Aorta (tissue), 5 donors: Measurements from ENCODE around the gene YWHAE. TPM values are rescaled to one million over a fixed set of nuclear protein-coding genes. Genes with fewer than 3 reads are reported as not detected.
A peak's percentile ranks its signal among the peaks of the same experiment; 100 is the strongest.

ENCODE experiments used
- ATAC-seq: fragments of 200-7000 bp; cut with Tn5 transposase; one replicate; pipeline ENCODE4 v1.9.1; 2022; ENCODE audit warnings: moderate library complexity; ENCODE audit not compliant: low FRiP score
- DNase-seq, 2 donors: peaks; one replicate each; pipeline ENCODE4 v3.0.0-alpha.2; 2020
- H3K27ac ChIP-seq, 2 donors: one replicate each; pipeline ENCODE4 v1.5.1; 2013; ENCODE audit warnings: low read length in 2 of 2, mild to moderate bottlenecking in 2 of 2, moderate library complexity in 2 of 2, control low read depth in 1 of 2, inconsistent platforms in 1 of 2, low read depth in 1 of 2
- H3K27me3 ChIP-seq, 2 donors: one replicate each; pipeline ENCODE4 v1.6.1; 2013; ENCODE audit warnings: control low read depth in 1 of 2, low read length in 1 of 2, mild to moderate bottlenecking in 1 of 2, moderate library complexity in 1 of 2; ENCODE audit not compliant: insufficient read depth in 2 of 2, control insufficient read depth in 1 of 2
- H3K36me3 ChIP-seq, 2 donors: one replicate each; pipeline ENCODE4 v1.6.1; 2013; ENCODE audit warnings: control low read depth in 1 of 2, low read length in 1 of 2, mild to moderate bottlenecking in 1 of 2; ENCODE audit not compliant: insufficient read depth in 2 of 2, control insufficient read depth in 1 of 2
- H3K4me1 ChIP-seq, 2 donors: one replicate each; pipeline ENCODE4 v1.6.1; 2013; ENCODE audit warnings: low read length in 2 of 2, control low read depth in 1 of 2, mild to moderate bottlenecking in 1 of 2, moderate library complexity in 1 of 2; ENCODE audit not compliant: insufficient read depth in 2 of 2, control insufficient read depth in 1 of 2
- H3K4me3 ChIP-seq, 2 donors: one replicate each; pipeline ENCODE4 v1.5.1; 2013; ENCODE audit warnings: low read length in 2 of 2, control low read depth in 1 of 2, mild to moderate bottlenecking in 1 of 2
- H3K9me3 ChIP-seq: one replicate; pipeline ENCODE4 v1.6.1; 2013; ENCODE audit warnings: mild to moderate bottlenecking, low read length; ENCODE audit not compliant: control insufficient read depth
- WGBS, 2 donors: extraction: QIAGEN DNeasy Blood & Tissue Kit; methylation state at CpG; one replicate each; pipeline ENCODE4 v1.1.7; 2013; 5-methylcytosine and 5-hydroxymethylcytosine counted together
- intact Hi-C, 2 donors: fragments of 100-400 bp; cut with DNase I; formaldehyde crosslinking; loops; one replicate each; pipeline versions ENCODE4 v1.14.2 to v1.15.0; 2022
- polyA plus RNA-seq, 2 donors: library from polyadenylated mRNA; stranded (reverse); fragments of 200-250 nt; gene quantifications; one replicate each; pipeline ENCODE4 v1.2.3, GENCODE V29; 2013
- total RNA-seq, 2 donors: library from RNA; stranded (reverse); fragmentation: NEBNext Ultra II Directional; extraction: Animal tissue kit (Norgen Biotek cat#: 25700); gene quantifications; one replicate each; pipeline ENCODE4 v1.2.1, GENCODE V29; 2021
- donor health status: healthy with polysubstance abuse.
- donor health status: Bipolar disorder and iron deficiency.
- donor health status: DM: no; HTN: no; CAD: no.
- donor health status: DM: no; HTN: no; CAD: no.
- donor health status: DM: yes; HTN: yes; CAD: no.

The YWHAE gene
- total and polyA plus RNA-seq, 4 donors, result 174 to 285 (median 248) TPM

- DNase-seq (no peak), ATAC-seq (no peak)
- Histone ChIP-seq H3K9me3 (no peaks in the 10 kb centered on the region), H3K27me3 (no peaks in the 10 kb centered on the region), H3K4me1 (no peaks in the 10 kb centered on the region), H3K4me3 (no peak overlapping the region), H3K27ac (peak overlapping the region in 1 of 2 donors; percentile 7), H3K36me3 (no peaks in the 10 kb centered on the region)
- WGBS, 2 donors, result 31 to 48% methylated on average over 5 of the region's 5 CpGs
- intact Hi-C loops, result no loop called here
Observed at GRCh38 chr17:1304522-1304921, 95.5 kb downstream of the YWHAE start.

- H3K36me3 ChIP-seq, result no peaks in the 10 kb centered on the region
- no peak overlapping the region for H3K4me3 ChIP-seq
- H3K27me3 ChIP-seq, result no peaks in the 10 kb centered on the region
- intact Hi-C loops, result no loop called here
- H3K9me3 ChIP-seq, result no peaks in the 10 kb centered on the region
- H3K27ac ChIP-seq, result no peak overlapping the region
- DNase-seq (no peak), ATAC-seq (no peak)
- H3K4me1 ChIP-seq, result no peaks in the 10 kb centered on the region
- WGBS, 2 donors, result 88% methylated on average over 18 of the region's 18 CpGs
Observed at GRCh38 chr17:1302761-1303160, 97.3 kb downstream of the YWHAE start.

GRCh38 chr17:1301546-1301945 is 98.5 kb downstream of the YWHAE start:
- H3K27ac ChIP-seq, result no peak overlapping the region
- H3K4me1 ChIP-seq, result no peaks in the 10 kb centered on the region
- H3K4me3 ChIP-seq, result no peak overlapping the region
- no peaks in the 10 kb centered on the region for H3K27me3 ChIP-seq
- no peak for DNase-seq
- 87 to 88% methylated on average over 14 of the region's 14 CpGs for WGBS, 2 donors
- H3K36me3 ChIP-seq, result no peaks in the 10 kb centered on the region
- no peaks in the 10 kb centered on the region for H3K9me3 ChIP-seq
- ATAC-seq, result no peak
- intact Hi-C loops, result no loop called here

GRCh38 chr17:1300371-1300905 is 99.6 kb downstream of the YWHAE start:
- H3K9me3 ChIP-seq, result no peaks in the 10 kb centered on the region
- H3K4me1 ChIP-seq, result no peaks in the 10 kb centered on the region
- H3K27ac ChIP-seq, result no peak overlapping the region
- 88% methylated on average over 17 of the region's 17 CpGs for WGBS, 2 donors
- DNase-seq (no peak), ATAC-seq (no peak)
- intact Hi-C loops, result no loop called here
- H3K36me3 ChIP-seq, result no peaks in the 10 kb centered on the region
- H3K27me3 ChIP-seq, result no peaks in the 10 kb centered on the region
- H3K4me3 ChIP-seq, result no peak overlapping the region

GRCh38 chr17:1299552-1300370 is 100.3 kb downstream of the YWHAE start:
- no peak overlapping the region for H3K4me3 ChIP-seq
- intact Hi-C loops, result no loop called here
- no peak overlapping the region for H3K27ac ChIP-seq
- WGBS, 2 donors, result 79 to 82% methylated on average over 21 to 22 of the region's 22 CpGs
- H3K36me3 ChIP-seq, result no peaks in the 10 kb centered on the region
- ATAC-seq (no peak), DNase-seq (no peak)
- no peaks in the 10 kb centered on the region for H3K27me3 ChIP-seq
- H3K4me1 ChIP-seq, result no peaks in the 10 kb centered on the region
- H3K9me3 ChIP-seq, result no peaks in the 10 kb centered on the region

- no peak overlapping the region for H3K27ac ChIP-seq
- H3K4me1 ChIP-seq, result no peaks in the 10 kb centered on the region
- intact Hi-C loops, result no loop called here
- no peaks in the 10 kb centered on the region for H3K9me3 ChIP-seq
- H3K36me3 ChIP-seq, result no peaks in the 10 kb centered on the region
- no peak for ATAC-seq
- H3K4me3 ChIP-seq, result no peak overlapping the region
- DNase-seq, result no peak
- WGBS, 2 donors, result 62 to 75% methylated on average over 24 of the region's 24 CpGs
- no peaks in the 10 kb centered on the region for H3K27me3 ChIP-seq
Observed at GRCh38 chr17:1298606-1299005, 101.4 kb downstream of the YWHAE start.

Other genes with a start within 250 kb of the YWHAE start
- gene ABR, start 220.2 kb downstream of the YWHAE start, total RNA-seq, result 100 to 1,000 TPM; 167 to 172 TPM
- gene ABR, start 220.2 kb downstream of the YWHAE start, polyA plus RNA-seq, result 10 to 100 TPM; 41.8 to 72.4 TPM
- gene BHLHA9, start 129.8 kb downstream of the YWHAE start, total RNA-seq, result not detected
- not detected for gene BHLHA9, start 129.8 kb downstream of the YWHAE start, polyA plus RNA-seq
- 1 to 10 TPM; 1.9 to 2.0 TPM for gene TRARG1, start 120.6 kb downstream of the YWHAE start, total RNA-seq
- gene TRARG1, start 120.6 kb downstream of the YWHAE start, polyA plus RNA-seq, result 1 to 10 TPM in 1 of 2 donors, under 1 TPM in 1; 0.97 to 1.5 TPM
- 10 to 100 TPM; 55.3 to 63.8 TPM for gene CRK, start 56.0 kb upstream of the YWHAE start, total RNA-seq
- gene CRK, start 56.0 kb upstream of the YWHAE start, polyA plus RNA-seq, result 10 to 100 TPM; 33.5 to 40.9 TPM
- gene MYO1C, start 92.5 kb upstream of the YWHAE start, total RNA-seq, result 100 to 1,000 TPM; 273 to 354 TPM
- gene MYO1C, start 92.5 kb upstream of the YWHAE start, polyA plus RNA-seq, result 100 to 1,000 TPM in 1 of 2 donors, 10 to 100 TPM in 1; 62.6 to 130 TPM
- gene INPP5K, start 116.4 kb upstream of the YWHAE start, total RNA-seq, result 10 to 100 TPM; 35.7 to 40.7 TPM
- 10 to 100 TPM; 13.5 to 51.3 TPM for gene INPP5K, start 116.4 kb upstream of the YWHAE start, polyA plus RNA-seq
- gene PITPNA, start 162.6 kb upstream of the YWHAE start, total RNA-seq, result 10 to 100 TPM; 56.5 to 59.8 TPM
- gene PITPNA, start 162.6 kb upstream of the YWHAE start, polyA plus RNA-seq, result 10 to 100 TPM; 27.2 to 32.2 TPM
- 10 to 100 TPM; 11.1 to 25.0 TPM for gene SLC43A2, start 228.6 kb upstream of the YWHAE start, total RNA-seq
- 1 to 10 TPM; 2.1 to 8.1 TPM for gene SLC43A2, start 228.6 kb upstream of the YWHAE start, polyA plus RNA-seq
- gene SCARF1, start 245.5 kb upstream of the YWHAE start, total RNA-seq, result 10 to 100 TPM; 13.8 to 31.6 TPM
- 1 to 10 TPM in 1 of 2 donors, under 1 TPM in 1; 0.63 to 5.4 TPM for gene SCARF1, start 245.5 kb upstream of the YWHAE start, polyA plus RNA-seq
- gene RILP, start 249.6 kb upstream of the YWHAE start, total RNA-seq, result 10 to 100 TPM in 1 of 2 donors, 1 to 10 TPM in 1; 7.0 to 12.0 TPM
- 10 to 100 TPM; 16.4 to 19.4 TPM for gene RILP, start 249.6 kb upstream of the YWHAE start, polyA plus RNA-seq